ENCODE results near the gene KCNN3.
A peak's percentile ranks its signal among the peaks of the same experiment; 100 is the strongest.

Gene KCNN3

DNA sequence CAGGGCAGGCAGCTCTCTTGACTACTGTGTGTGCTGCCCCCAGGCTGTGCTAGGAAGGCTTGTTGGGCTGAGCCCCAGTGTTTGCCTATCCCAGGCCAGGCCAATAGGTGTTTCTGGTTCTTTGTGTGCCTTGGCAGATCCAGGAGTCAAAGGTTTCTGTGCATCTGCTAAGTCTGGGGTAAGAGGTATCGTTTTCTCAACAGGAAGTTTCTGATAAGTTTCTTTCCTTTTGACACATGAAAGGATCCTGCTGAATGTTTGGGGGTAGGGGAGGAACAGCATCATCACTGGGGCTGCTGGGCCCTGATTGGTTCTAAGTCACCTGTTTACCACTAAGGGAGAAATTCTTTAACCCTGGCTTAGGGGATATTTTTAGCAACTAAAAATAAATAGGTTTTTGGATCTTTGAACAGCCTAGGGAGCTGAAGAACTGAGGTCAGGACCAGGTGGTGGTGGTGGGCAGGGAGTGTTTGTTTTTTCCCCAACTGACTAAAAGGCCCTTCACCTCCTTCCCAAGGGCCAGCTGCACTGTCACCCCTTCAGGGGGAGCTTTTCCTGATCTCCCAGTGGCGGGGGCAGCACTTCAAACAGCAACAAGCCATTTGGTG lies 85.1 kb downstream of the KCNN3 start:
- POLR2A ChIA-PET, result no interaction called here
- no peak for TF ChIP-seq CTCF (IDR thresholded peaks at IDR 0.05; ENCODE audit: control extremely low read depth, extremely low read depth, low read depth, missing control alignments)
- CTCF ChIA-PET, result interaction anchor here (1.5 kb wide), 1 partner anchor 94 kb away, joined by 3 read pairs; no protein-coding TSS in a partner anchor
- peak; percentile 84 for DNase-seq (ENCODE audit: extremely low spot score)

GRCh38 chr1:154784416-154784815 lies 85.7 kb downstream of the KCNN3 start:
- no peak for DNase-seq (ENCODE audit: extremely low spot score)
- TF ChIP-seq CTCF (IDR thresholded peaks at IDR 0.05; ENCODE audit: control extremely low read depth, extremely low read depth, low read depth, missing control alignments), result no peak
- ChIA-PET POLR2A (no interaction called here), CTCF (interaction anchor here (1.0 to 1.5 kb wide), 3 partner anchors 19 to 94 kb away, joined by 3 to 4 read pairs (median 3); no protein-coding TSS in a partner anchor)

- ChIA-PET CTCF (interaction anchor here (1.0 to 1.5 kb wide), 4 partner anchors 9 to 95 kb away, joined by 3 to 4 read pairs (median 3); no protein-coding TSS in a partner anchor), POLR2A (no interaction called here)
- DNase-seq (ENCODE audit: extremely low spot score), result no peak
- no peak for TF ChIP-seq CTCF (IDR thresholded peaks at IDR 0.05; ENCODE audit: control extremely low read depth, extremely low read depth, low read depth, missing control alignments)
Observed at GRCh38 chr1:154783976-154784375, 86.1 kb downstream of the KCNN3 start.

- no peak for DNase-seq (ENCODE audit: extremely low spot score)
- TF ChIP-seq CTCF (IDR thresholded peaks at IDR 0.05; ENCODE audit: control extremely low read depth, extremely low read depth, low read depth, missing control alignments), result no peak
- ChIA-PET POLR2A (no interaction called here), CTCF (interaction anchor here (1.0 to 1.4 kb wide), 4 partner anchors 76 to 221 kb away, joined by 3 read pairs; no protein-coding TSS in a partner anchor)
Observed at GRCh38 chr1:154780541-154780940, 89.5 kb downstream of the KCNN3 start.

- CTCF ChIA-PET, result interaction anchor here (1.0 to 1.2 kb wide), 3 partner anchors 77 to 220 kb away, joined by 3 read pairs; no protein-coding TSS in a partner anchor
Observed at GRCh38 chr1:154779551-154780189, 90.4 kb downstream of the KCNN3 start.

GRCh38 chr1:154778944-154779343 lies 91.1 kb downstream of the KCNN3 start:
- ChIA-PET POLR2A (no interaction called here), CTCF (no interaction called here)
- no peak for DNase-seq (ENCODE audit: extremely low spot score)
- no peak for TF ChIP-seq CTCF (IDR thresholded peaks at IDR 0.05; ENCODE audit: control extremely low read depth, extremely low read depth, low read depth, missing control alignments)

More at GRCh38 chr1:154779551-154780189, 90.4 kb downstream of the KCNN3 start:
- no peak for DNase-seq (ENCODE audit: extremely low spot score)
- POLR2A ChIA-PET, result no interaction called here
- no peak for TF ChIP-seq CTCF (IDR thresholded peaks at IDR 0.05; ENCODE audit: control extremely low read depth, extremely low read depth, low read depth, missing control alignments)
